GM18517 (cell line): ENCODE data around the gene RALGAPA1.
A peak's percentile ranks its signal among the peaks of the same experiment; 100 is the strongest.
"Not testable (repeated sequence)": the region's sequence is repeated elsewhere in the genome, so short reads cannot be mapped to it uniquely, and the experiment has no call there.

Experiments used
- ATAC-seq: cut with Tn5 transposase; IDR thresholded peaks from one replicate; pipeline ENCODE4 v1.9.1; 2021; ENCODE audit warnings: mild to moderate bottlenecking, moderate library complexity; ENCODE audit not compliant: unreplicated experiment

RALGAPA1 gene

GRCh38 chr14:35822501-35822900 is 13.4 kb upstream of the RALGAPA1 start:
- no peak for ATAC-seq

DNA sequence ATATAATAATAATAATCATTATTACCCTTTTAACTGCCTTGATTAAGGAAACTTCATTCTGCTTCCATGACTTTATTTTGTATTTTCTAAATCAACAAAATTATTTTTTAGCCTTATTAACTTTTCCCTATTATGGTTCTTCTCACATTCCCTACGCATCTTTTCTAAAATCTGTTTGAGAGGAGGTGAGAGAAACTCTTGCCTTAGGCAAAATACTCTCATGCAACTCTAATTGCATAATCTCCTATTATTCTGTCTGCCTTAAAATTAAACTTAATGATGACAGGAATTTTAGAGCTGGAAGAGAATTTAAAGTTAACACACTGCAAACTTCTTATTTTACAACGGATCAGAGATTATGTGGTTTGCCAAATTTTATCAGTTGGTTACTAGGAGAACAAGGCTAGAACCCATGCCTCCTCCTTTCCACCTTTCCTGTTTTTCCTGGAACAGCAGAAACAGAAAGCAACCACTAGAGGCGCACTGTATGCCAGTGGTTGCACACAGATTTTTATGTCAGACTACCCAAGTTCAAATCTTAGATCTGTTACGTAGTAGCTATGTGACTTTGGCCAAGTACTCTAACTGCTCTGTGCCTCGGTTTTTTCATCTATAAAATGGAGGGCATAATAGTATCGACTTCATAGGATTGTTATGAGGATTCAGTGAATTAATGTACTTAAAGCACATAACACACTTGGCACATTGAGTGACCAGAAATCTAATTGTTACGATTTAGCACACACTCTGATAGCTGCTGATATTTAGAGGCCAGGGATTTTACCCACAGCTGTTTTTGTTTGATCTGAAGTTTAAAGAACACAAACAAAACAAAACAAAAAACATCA is 12.7 kb upstream of the RALGAPA1 start:
- no peak for ATAC-seq

- ATAC-seq, result no peak
These were observed 10.8 kb upstream of the RALGAPA1 start for GRCh38 chr14:35819591-35820540.

- no peak for ATAC-seq
These were observed 9.4 kb upstream of the RALGAPA1 start for GRCh38 chr14:35818346-35819115.

DNA sequence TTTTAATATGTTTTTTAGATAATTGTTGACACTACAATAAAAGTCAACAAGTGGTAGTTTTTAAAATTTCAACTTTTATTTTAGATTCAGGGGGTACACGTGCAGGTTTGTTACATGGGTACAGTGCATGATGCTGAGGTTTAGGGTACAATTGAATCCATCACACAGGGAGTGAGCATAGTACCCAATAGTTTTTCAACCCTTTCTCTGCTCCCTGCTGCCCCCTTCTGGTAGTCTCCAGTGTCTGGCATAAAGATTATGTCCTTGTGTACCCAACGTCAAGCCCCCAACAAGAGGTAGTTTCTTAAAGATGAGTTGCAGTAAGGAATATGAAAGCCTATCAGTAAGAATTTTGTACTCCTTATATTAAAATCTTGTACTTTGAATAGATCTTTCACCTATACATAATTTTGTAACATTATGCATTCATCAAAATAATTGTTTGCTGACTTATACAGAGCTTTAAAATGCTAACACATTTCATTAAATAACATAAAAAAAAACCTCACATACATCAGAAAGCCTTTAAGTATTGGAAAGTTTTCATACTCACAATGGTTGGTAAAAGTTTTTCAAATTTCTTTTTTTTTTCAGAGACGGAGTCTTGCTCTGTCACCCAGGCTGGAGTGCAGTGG is 5.4 kb upstream of the RALGAPA1 start:
- no peak for ATAC-seq

- no peak for ATAC-seq
These were observed 1.9 kb upstream of the RALGAPA1 start for GRCh38 chr14:35810963-35811362.

GRCh38 chr14:35809597-35809996 is 502 bp upstream of the RALGAPA1 start:
- ATAC-seq, result no peak

DNA sequence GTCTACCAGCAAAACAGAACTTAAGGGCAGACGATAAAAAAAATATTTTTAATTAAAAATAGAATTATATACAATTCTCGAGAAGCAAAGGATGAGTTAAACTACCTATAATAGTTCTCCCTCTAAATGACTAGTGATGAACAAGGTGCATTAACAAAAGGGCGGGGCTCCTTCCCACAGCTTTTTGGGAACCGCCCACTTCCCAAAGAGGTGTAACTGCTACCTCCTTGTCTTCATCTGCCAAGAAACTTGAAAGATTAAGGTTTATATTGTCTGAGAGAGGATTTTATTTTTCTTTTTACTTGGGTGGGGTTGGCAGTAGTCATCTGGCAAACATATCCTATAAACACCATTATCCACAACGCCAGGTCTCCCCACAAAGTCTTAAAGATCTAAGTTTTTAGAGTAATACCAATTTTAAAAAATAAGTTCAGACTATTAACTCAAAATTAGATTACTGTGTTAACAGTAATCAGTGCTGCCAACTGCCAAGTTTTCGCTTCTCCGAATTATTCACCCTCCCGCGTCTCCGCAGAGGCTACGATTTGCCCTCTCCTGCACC is 938 bp downstream of the RALGAPA1 start:
- ATAC-seq, result peak; percentile 6

- no peak for ATAC-seq
These were observed 1.7 kb downstream of the RALGAPA1 start for GRCh38 chr14:35807131-35807961.

DNA sequence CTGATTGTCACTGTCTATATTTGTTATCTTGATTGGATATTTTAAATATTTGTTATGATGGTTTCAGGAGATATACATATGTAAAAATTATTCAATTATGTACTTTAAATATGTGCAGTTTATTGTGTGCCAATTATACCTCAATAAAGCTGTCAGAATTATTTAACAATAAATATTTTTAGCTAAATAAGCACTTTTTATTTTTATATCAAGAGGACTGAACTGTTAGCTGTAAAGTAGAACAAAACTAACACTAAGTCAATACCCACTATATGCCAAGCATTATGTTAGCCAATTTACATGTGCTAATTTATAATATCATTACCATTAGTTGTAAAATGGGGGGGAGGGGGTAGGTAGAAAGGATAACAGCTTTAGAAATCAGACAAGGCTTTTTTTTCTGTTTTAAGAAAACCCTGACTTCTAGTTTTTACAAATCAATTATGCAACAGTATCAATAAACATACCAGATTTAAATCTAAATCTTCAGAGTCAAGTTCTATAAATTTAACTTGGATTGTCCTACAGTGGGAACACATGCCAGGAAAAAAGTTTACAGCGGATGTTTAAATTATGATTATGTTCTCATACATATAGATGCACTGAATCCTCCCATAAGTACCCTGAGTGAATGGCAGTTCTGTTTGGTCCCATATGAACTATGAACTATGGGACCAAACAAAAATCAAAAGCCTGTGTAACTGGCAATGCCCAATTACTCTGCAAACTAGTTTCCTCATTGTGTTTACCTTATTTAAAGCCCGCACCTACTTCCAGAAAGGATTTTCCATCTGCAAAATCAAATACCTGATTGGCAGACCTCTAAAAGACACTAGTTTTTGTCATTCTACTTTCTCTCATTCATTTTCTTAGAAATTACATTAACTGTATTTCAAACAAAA is 2.8 kb downstream of the RALGAPA1 start:
- no peak for ATAC-seq

GRCh38 chr14:35797796-35798195 is 11.3 kb downstream of the RALGAPA1 start:
- no peak for ATAC-seq

GRCh38 chr14:35789651-35790050 is 19.4 kb downstream of the RALGAPA1 start:
- no peak for ATAC-seq

DNA sequence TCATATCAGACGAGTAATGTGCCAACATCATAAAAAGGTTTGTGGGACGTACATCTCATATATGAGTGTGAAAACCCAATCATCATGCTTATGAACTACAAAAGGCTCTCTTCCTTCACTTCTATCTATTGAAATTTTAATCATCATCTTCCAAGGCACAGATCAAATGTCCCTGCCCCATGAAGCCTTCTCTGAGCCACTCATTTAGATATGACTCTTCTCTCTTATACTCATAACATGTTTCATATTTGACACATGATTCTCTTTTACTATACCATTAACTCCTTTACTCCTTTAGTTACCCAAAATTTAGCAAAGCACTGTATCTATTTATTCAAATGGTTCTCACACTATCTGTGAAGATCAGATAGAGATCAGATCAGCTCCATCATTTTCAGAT is 22.2 kb downstream of the RALGAPA1 start:
- no peak for ATAC-seq

- ATAC-seq, result no peak
These were observed 25.4 kb downstream of the RALGAPA1 start for GRCh38 chr14:35783699-35784098.

GRCh38 chr14:35779368-35779767 is 29.7 kb downstream of the RALGAPA1 start:
- no peak for ATAC-seq

DNA sequence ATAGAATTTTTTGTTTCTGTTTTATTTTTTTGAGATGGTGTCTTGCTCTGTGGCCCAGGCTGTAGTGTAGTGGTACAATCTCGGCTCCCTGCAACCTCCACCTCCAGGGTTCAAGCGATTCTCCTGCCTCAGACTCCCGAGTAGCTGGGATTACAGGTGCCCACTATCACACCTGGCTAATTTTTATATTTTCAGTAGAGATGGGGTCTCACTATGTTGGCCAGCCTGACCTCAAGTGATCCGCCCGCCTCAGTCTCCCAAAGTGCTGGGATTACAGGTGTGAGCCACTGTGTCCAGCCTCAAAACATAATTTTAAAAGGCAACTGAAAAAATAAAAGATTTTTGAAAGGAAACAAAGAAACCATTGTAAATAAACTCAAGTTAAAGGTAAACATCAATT is 31.5 kb downstream of the RALGAPA1 start:
- ATAC-seq, result not testable (repeated sequence)

GRCh38 chr14:35776823-35777222 is 32.3 kb downstream of the RALGAPA1 start:
- ATAC-seq, result no peak

DNA sequence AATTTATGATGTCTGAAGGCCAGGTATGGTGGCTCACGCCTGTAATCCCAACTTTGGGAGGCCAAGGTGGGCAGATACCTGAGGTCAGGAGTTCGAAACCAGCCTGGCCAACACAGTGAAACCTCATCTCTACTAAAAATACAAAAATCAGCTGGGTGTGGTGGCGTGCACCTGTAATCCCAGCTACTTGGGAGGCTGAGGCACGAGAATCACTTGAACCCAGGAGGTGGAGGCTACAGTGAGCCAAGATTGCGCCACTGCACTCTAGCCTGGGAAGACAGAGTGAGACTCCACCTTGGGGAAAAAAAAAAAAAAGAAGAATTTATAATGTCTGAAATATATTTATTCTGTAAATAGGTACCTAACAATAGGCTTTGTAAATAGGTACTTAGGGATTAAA is 33.0 kb downstream of the RALGAPA1 start:
- not testable (repeated sequence) for ATAC-seq
